ENCODE measurements around the gene EHD1.

Gene EHD1

DNA sequence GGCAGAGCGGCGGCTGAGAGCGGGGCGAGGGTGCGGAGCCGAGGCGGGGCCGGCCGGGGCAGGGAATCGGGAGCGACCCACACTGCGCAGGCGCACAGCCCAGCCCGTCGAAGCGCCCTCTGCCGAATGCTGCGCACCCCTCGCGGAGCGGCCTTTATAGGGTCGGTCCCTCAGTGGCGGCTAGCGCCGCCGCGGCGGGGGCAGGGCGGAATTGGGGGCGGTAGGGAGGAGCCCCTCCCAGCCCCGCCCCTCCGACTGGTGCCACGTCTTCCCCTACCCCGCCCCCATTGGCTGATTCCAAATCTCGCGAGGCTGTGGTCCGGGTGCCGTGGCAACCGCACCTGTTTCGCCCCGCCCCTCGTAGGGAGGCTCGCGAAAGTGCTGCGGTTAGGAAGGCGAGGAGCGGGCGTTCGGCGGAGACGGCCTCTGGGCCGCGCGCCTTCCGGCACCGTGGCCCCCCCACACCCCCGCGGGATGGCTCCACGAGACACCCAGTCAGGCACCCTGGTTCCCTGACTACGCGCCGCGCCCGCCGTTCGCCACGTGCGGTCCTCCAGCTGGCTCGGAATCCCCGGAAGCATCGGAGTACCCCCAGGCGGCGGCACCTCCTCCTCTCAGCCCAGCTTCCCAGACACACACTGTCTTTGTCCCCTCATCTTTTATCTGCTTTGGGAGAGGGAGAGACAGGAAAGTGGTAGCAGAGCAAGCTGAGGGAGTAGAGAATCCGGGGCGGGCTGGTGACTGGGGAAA lies at the start of gene EHD1:
Gene EHD1 (minus strand): TSS at position 128 of the 750 bp plus-strand sequence. CDS start 157 bp downstream, outside the sequence.
- peak; percentile 79 to 99 (median 97) for DNase-seq

DNA sequence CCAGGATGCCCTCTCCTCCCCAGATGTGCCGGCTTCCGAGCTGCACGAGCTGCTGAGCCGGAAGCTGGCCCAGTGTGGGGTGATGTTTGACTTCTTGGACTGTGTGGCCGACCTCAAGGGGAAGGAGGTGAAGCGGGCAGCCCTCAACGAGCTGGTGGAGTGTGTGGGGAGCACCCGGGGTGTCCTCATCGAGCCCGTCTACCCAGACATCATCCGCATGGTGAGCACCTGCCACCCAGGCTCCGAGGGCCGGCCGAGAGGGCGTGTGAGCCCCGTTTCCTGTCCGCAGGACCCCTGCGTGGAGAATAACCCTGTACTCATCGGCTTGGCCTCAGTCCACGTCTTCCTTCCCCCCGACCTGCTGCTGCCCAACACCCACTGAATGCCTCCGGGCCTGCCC lies 48.3 kb upstream of the EHD1 start:
- DNase-seq: no peak

DNA sequence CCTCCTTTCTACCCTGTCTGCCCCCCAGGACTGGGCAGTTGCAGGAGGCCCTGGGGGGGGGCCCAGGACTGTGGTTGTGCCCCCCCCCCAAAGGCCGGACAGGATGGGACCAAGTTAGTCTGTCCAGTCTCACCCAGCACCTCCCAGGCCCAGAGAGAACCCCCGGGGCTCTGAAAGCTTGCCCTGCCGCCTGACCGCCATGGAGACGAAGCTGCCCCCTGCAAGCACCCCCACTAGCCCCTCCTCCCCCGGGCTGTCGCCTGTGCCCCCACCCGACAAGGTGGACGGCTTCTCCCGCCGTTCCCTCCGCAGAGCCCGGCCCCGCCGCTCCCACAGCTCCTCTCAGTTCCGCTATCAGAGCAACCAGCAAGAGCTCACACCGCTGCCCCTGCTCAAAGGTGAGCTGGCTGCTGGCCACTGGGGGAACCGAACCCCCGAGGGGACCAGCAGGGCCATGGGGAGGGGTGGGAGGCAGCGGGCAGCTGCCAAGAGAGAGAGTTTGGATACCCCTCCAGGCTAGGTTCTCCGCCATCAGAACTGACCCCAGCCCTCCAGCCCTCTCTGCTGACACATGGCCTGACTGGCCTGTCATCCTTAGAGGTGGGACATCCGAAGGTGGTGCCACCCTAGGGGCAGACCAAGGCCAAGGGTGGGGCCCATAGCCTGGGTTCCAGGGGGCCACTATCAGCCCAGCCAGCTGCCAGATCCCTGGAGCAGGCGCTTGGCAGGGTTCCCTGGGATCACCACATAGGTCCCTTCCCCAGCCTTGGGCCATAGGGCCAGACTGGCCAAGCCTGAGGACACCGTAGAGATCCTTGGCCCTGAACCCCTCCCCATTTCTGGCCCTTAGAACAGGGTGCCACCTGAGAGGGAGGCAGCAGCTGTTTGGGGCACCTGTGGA lies 47.4 kb upstream of the EHD1 start:
- DNase-seq: peak in 1 of 56 donors; percentile 26

DNA sequence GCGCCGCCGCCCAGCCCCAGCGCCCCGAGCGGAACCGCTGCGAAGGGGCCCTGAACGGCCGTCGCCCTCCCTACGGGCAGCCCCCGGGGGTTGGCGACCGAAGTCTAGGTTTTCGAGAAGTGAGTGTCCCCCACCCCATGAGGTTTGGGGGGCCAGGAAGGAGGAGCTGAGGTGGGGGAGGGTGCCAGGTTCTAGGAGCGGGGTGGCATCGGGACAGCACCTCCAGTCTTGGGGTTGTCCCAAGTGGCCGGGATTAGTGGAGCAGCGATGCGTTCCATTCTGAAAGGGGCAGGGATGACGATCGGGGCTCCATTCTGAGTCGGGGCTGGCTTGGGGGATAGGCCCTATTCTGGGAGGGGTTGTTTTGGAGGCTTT lies 46.5 kb upstream of the EHD1 start:
- DNase-seq: peak in 5 of 56 donors; percentile 22 to 53 (median 41)

DNA sequence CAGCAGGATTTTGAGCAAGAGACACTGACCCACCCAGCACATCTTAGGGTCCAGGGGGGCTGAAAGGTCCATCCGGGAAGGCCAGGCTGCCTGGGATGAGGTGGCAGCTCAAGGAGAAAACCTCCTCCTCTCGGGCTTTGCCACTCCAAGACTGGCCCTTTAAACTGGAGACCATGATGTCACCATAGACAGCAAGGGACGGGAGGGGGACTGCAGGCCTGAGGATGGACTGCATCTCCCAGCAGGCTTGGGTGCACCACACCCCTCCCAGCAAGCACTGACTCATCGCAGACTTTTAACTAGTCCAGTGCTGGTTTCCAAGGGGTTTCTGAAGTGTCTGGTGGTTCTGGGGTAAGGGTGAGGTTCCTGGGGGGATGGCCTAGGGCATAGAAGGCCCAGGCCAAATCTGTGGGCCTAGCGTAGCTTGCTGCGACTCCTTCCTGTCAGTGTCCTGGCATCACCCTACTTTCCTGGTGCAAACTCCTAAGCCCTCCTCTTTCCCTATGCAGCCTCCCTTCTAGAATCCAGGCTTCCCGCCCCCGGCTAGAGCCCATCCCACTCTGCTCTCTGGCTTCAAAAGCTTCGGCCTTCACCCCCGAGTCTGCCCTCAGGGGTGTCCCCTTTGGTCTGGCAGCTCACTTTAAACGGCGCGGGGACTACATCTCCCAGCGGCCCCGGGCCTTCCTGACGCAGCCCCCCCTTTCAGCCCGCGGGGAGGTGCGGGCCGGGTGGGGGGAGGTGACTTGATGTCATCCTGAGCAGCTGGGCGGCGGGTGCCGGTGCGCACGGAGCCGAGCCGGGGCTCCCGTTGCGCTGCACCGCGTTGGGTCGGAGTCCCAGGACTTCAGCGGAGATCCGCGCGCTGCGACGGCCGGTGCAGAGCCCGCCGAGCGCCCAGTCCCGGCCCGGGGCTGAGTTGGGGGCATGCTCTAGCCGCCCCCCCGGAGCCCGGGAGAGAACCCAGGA lies 45.8 kb upstream of the EHD1 start, which contains the start of gene PPP2R5B:
Gene PPP2R5B (plus strand): TSS at position 746 of the 966 bp plus-strand sequence. CDS start 1,046 bp downstream, outside the sequence.
- DNase-seq: peak; percentile 70 to 98 (median 92)

DNA sequence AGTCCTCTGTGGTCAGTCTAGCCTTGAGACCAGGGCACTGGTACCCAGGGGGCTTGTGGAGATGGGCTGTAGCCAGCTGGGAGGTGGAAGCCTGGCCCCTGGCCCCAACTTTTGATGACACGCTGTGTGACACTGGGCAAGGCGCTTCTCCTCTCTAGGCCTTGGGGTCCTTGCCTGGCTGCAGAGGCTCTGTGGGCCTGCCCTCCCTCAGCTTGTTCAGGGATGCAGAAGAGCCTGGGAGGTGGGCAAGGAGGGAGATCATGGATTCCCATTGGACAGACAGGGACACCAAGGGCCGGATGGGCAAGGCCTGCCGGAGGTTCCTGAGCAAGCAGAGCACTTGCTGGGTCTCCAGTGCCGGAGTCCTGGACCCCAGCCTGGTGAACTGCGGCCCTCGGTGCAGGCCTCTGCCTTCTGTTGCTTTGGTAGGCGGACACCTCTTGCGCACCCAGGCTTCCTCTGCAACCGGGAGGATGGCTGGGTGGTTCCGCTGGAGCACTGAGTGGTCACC lies 44.8 kb upstream of the EHD1 start:
- DNase-seq: no peak

DNA sequence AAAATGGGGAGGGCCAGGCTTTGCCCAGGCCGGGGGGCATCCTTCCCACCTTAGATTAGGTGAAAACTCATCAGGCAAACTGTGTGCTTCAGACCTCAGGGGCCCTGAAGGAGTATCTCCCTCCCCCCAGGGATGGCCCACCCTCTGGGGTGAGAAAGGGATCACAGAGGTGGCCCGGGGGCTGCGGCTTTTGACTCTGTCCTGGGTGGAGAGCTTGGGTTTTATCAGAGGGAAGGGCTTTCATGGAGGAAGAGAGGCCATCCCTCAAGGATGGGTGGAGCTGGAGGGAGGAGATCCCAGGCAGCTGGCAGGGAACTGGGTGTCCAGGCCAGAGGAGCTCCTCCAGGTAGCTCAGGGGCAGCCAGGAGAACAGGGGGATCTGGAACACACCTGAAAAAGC lies 43.0 kb upstream of the EHD1 start:
- no peak for DNase-seq

DNA sequence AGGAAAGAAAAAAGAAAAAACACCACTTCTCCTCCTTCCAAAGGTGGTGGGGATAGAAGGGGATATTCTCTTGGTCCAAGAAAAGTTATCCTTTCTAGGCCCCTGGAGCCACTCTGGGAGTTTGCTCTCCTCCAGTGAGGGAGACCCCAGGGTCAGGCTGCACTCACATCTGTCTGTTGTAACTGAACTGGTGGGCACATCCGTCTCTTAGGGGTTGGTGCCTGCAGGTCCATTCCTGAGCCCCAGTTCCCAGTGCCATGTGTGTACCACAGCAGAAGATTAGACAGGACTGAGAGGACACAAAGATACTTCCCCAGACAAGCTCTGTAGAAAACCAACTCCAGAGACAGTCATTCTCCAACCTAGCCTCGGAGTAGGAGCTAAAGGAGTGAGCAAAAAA lies 41.7 kb upstream of the EHD1 start:
- no peak for DNase-seq

DNA sequence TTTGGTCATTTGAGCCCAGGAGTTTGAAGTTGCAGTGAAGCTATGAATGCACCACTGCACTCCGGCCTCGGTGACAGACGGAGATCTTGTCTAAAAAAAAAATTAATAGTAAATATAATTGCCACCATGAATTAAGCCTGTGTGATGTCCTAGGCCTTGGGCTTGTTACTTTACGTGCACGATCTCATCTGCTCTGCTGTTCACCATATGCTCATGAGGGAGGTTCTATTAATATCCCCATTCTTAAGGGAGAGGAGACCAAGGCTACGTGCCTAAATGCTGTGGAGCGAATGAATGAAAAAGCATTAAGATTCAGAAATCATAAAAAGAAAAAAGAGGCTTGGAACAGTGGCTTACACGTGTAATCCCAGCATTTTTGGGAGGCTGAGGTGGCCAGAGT lies 41.2 kb upstream of the EHD1 start:
- peak in 3 of 56 donors; percentile 6 to 11 (median 7) for DNase-seq

DNA sequence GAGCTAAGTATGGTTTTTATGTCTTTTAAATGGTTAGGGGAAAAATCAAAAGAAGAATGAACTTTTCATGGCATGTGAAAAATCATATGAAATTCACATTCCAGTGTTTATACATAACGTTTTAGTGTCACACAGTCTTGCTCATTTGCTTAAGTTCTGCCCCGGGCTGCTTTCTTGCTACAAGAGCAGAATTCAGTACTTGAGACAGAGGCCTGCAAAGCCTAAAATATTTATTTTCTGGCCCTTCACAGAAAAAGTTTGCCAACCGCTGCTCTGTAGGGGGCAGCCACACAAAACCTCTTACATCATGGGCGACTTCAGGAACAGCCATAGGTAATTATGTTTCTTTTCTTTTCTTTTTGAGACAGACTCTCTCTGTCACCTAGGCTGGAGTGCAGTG lies 39.6 kb upstream of the EHD1 start:
- DNase-seq: peak in 3 of 56 donors; percentile 8 to 19 (median 14)

DNA sequence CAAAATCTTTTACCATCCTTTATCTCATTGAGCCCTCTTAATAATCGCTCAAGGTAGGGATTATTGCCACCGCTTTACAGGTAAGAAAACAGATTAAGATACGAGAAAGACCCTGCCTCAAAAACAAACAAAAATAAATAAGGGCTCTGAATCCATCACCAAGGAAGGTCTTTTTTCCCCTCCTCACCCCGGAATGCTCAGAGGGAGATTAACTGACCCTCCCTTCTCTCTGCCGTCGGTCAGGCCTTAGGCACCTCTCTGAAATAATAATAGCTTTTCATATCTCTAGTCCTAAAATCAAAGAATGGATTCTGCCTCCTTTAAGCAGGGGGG lies 39.2 kb upstream of the EHD1 start:
- DNase-seq: no peak

DNA sequence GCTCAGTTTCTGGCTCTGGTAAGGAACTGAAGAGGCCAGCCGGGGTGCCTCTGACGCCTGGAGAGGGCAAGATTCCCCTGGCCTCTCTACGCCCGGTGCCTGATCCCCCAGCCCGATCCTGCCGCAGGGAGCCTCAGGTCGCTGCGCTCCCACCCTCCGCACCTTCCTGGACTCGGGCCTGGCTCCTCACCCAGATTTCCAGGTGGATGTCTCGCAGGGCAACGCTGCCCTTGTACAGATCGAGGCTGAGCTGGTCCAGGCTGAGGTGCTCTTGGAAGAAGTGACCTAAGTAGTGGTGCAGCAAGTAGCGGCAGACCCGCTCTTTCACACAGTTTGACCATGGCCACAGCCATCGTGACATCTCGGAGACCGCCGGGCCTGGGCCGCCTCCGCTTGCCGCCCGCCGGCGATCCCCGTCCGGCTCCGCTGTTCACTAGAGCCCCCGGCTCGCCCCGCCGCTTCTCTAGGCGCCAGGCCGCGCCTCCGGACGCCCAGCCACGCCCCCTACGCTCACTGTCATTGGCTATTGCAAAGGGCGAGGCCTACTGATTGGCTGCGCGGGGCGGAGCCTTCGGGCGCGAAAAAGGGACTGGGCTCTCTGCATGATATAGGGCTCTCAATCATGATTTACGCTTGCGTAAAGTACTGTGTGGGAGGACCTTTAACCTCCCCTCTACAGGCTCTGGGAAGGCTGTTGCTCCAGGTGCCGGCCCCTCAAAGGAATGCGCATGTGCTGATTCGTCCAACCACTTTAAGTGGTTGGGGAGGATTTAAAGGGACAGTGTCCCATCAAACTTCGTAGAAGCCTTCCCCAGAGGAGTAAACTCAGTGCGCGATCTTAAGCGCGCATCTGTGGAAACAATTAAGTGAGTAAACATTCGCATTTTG lies 38.6 kb upstream of the EHD1 start, which contains the start of gene ATG2A:
Gene ATG2A (minus strand): TSS at position 435 of the 888 bp plus-strand sequence. CDS start 74 bp downstream, at position 361.
- DNase-seq: peak; percentile 77 to 99 (median 97)

DNA sequence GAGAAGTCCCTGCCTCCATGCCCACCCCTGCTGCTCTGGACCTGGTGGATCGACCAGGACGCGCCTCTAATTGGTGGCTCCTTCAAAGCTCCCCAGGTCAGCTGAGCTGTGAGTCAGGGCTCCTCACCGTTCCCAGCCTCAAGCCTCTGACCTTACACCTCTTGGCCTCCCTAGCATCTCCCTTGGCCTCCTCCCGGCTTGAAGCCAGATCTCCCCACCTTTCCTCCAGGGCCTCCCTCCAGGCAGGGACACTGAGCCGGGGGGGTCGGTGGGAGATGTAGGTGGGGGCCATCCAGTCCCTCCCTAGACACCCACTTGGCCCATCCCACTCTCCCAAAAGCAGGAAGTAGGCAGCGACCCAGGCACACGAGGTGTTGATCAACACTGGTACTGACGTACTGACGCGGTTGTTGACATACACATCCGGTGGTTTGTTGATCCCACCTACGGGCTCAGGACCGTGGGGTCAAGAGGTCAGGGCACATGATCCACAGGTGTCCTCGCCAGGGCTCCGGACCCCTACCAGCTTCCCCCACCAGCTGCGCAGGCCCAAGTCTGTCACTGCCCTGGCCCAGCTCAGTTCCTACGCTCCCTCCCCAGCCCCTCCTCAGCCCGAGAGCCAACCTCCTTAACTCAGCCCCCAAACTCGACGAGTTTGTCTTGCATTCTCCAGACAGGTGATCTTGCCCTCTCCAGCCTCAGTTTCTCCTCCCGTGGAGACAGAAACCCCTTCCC lies 37.8 kb upstream of the EHD1 start:
- peak in 3 of 56 donors; percentile 19 to 48 (median 20) for DNase-seq

DNA sequence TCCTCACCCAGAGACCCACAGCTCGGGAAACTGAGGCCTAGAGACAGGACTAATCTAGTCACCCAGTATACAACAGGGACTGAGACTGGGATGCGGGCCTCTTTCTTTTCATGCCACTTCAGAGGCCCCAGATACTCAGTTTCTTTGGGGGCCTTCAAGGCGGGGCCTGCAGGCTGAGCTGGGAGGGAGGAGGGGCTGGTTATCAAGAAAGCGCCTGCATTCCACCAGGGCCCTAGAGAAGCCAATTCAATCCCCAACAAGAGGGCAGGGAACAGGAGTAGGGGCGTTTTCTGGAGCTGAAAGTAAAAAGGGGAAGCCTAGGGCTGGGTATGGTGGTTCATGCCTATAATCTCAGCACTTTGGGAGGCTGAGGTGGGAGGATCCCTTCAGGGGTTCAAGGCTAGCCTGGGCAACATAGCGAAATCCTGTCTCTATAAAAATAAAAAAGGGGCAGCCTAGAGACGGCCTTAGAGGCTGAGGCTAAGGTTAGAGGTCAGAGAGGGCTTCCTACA lies 37.0 kb upstream of the EHD1 start:
- no peak for DNase-seq

DNA sequence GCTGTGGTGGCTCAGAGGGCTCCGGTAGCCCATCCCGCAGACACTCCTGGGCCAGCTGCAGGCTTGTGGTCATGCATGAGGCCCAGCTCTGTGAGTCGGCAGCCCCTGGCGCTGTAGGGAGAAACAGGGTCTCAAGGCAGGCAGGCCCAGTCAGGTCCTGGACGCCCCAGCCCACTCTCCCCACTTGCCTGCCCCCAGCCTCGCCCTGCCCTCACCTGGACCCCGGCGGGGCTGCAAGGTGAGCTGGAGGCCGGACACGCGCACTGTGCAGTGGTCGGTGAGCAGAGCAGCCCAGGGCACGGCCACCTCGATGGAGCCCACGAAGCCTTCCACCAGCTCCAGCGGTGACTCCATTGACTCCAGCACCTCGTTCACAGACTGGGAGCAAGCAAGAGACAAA lies 35.7 kb upstream of the EHD1 start:
- no peak for DNase-seq

DNA sequence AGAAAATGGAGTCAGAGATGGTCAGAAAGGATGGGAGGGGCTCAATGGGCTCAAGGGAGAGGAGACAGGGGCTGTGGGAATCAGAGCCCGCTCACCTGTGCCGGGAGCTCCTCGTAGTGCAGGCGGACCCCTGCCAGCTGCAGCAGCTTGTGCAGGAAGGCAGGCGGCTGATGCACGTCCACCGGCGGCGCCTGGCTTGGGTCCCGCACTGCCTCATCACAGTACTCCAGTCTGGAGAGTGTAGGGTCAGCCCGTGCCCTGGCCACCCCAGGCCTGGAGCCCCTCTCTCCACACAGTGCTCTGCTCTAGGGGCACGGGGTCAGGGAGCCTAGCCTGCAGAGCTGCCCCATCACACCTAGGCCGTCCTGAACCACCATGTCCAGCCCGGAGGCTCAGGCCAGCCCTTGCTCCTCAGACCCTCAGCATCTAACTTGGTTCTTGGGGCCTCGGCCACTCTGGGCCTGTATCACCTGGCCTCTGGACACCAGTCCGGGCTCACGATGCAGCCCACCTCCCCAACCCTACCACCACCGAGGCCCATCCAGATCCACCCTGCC lies 34.8 kb upstream of the EHD1 start:
- DNase-seq: no peak

DNA sequence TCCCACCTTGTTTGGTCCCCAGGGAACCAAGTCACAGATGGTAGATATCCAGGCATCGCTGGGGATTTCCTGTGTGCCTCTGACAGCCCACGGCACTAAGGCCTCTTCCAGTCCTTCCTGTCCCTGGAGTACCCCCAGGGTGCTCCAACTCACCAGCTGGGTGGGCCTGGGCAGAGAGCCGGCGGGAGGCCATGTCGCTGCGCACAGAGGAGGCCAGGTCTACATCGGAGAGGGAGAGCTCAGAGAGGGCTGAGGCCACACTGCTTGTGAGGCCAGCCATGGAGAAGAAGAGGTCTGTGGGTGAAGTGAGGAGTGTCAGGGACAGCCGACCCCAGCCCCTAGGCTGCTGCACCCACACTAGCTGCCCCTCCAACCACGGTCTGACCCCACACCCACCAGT lies 33.3 kb upstream of the EHD1 start:
- no peak for DNase-seq

DNA sequence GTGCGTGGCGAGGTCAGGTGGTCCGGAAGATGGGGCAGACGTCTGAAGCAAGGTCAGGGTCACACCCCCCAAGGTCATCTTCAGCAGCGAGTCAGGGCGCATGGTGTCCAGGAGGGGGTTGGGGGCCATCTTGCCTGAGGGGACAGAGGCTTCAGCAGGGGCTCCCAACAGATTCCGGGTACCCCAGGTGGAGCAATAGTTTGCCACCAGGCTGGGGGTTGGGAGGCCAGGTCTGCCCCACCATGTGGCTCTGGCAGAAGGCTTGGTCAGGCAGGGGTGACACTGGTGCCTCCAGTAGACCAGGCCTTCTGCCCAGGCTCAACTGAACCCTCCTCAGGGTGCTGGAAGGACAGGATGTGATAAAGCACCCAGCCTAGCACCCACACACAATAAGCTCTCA lies 32.7 kb upstream of the EHD1 start:
- DNase-seq: no peak

All from amygdala (tissue), 56 donors.